Brain microvascular endothelial cell (primary cell): ENCODE data around the gene BACE2.

Experiments used
- DNase-seq: peaks from one replicate; pipeline ENCODE4 v3.0.0-alpha.2; 2020
- H3K27ac ChIP-seq: fragments of 250-450 bp; sonication (Bioruptor Pico); 2 replicates; pipeline ENCODE4 v1.5.1; 2020; ENCODE audit warnings: mild to moderate bottlenecking, moderate library complexity
- H3K27me3 ChIP-seq: fragments of 250-450 bp; sonication (Bioruptor Pico); replicated peaks from 2 replicates; pipeline ENCODE4 v1.5.1; 2020; ENCODE audit warnings: mild to moderate bottlenecking
- H3K36me3 ChIP-seq: fragments of 250-450 bp; sonication (Bioruptor Pico); replicated peaks from 2 replicates; pipeline ENCODE4 v1.5.1; 2020; ENCODE audit warnings: mild to moderate bottlenecking
- H3K4me3 ChIP-seq: 2 replicates; pipeline ENCODE4 v1.5.1; 2011; ENCODE audit warnings: low read depth, mild to moderate bottlenecking, control low read depth, low read length, moderate library complexity
- CTCF ChIP-seq: IDR thresholded peaks from 2 replicates; pipeline ENCODE4 v1.5.1; 2011; ENCODE audit warnings: low read depth, mild to moderate bottlenecking, moderate library complexity, low read length, control low read depth, inconsistent platforms; ENCODE audit errors: missing control alignments
- in situ Hi-C: cut with HindIII; loops from 2 replicates; pipeline ENCODE4 v1.10.0; 2017; ENCODE audit warnings: low sequenced_read_pairs, low pct_ligation_motif_present

The BACE2 gene

GRCh38 chr21:41267346-41267745 lies 99.4 kb downstream of the BACE2 start:
- no peak for TF ChIP-seq CTCF
- Histone ChIP-seq H3K4me3 (no peak overlapping the region), H3K27ac (no peak overlapping the region), H3K36me3 (no peaks in the 10 kb centered on the region), H3K27me3 (no peaks in the 10 kb centered on the region)
- DNase-seq: no peak
- in situ Hi-C loops: no loop called here

- in situ Hi-C loops: no loop called here
- Histone ChIP-seq H3K36me3 (no peaks in the 10 kb centered on the region), H3K4me3 (no peak overlapping the region), H3K27me3 (no peaks in the 10 kb centered on the region), H3K27ac (no peak overlapping the region)
- no peak for DNase-seq
- TF ChIP-seq CTCF: no peak
Measured at GRCh38 chr21:41269535-41269934, 101.6 kb downstream of the BACE2 start.

- Histone ChIP-seq H3K27me3 (no peaks in the 10 kb centered on the region), H3K4me3 (no peak overlapping the region), H3K27ac (no peak overlapping the region), H3K36me3 (no peaks in the 10 kb centered on the region)
- no peak for TF ChIP-seq CTCF
- DNase-seq: no peak
- in situ Hi-C loops: no loop called here
Measured at GRCh38 chr21:41277196-41277595, 109.2 kb downstream of the BACE2 start.

GRCh38 chr21:41277846-41278245 lies 109.9 kb downstream of the BACE2 start:
- Histone ChIP-seq H3K27me3 (peaks cover 3% of the 10 kb centered on the region), H3K36me3 (no peaks in the 10 kb centered on the region), H3K27ac (no peak overlapping the region), H3K4me3 (no peak overlapping the region)
- no peak for DNase-seq
- in situ Hi-C loops: no loop called here
- TF ChIP-seq CTCF: no peak

- in situ Hi-C loops: no loop called here
- no peak for DNase-seq
- Histone ChIP-seq H3K27me3 (peaks cover 4% of the 10 kb centered on the region), H3K4me3 (no peak overlapping the region), H3K36me3 (no peaks in the 10 kb centered on the region), H3K27ac (no peak overlapping the region)
- no peak for TF ChIP-seq CTCF
Measured at GRCh38 chr21:41280115-41280919, 112.4 kb downstream of the BACE2 start.

GRCh38 chr21:41282412-41282811 lies 114.5 kb downstream of the BACE2 start:
- in situ Hi-C loops: no loop called here
- Histone ChIP-seq H3K36me3 (no peaks in the 10 kb centered on the region), H3K4me3 (no peak overlapping the region), H3K27me3 (peaks cover 4% of the 10 kb centered on the region), H3K27ac (no peak overlapping the region)
- no peak for TF ChIP-seq CTCF
- no peak for DNase-seq
